Loucy (cell line): Measurements from ENCODE around the gene CCL21.
A peak's percentile ranks its signal among the peaks of the same experiment; 100 is the strongest.

Experiments used
- H2AFZ ChIP-seq: fragments of 200-600 bp; sonication (generic); 2 replicates; pipeline ENCODE4 v1.6.0; 2016; ENCODE audit warnings: antibody characterized with exemption, mild to moderate bottlenecking, low read length, moderate library complexity
- H3F3A ChIP-seq: fragments of 200-600 bp; 2 replicates; pipeline ENCODE4 v1.6.0; 2016; ENCODE audit warnings: antibody characterized with exemption, low read depth, mild to moderate bottlenecking
- H3K27me3 ChIP-seq: fragments of 200-600 bp; sonication (generic); 2 replicates; pipeline ENCODE4 v1.6.1; 2014; ENCODE audit warnings: low read length, mild to moderate bottlenecking; ENCODE audit not compliant: insufficient read depth, poor library complexity, severe bottlenecking
- H3K36me3 ChIP-seq: fragments of 200-600 bp; sonication (generic); 2 replicates; pipeline ENCODE4 v1.6.1; 2016; ENCODE audit warnings: low read length; ENCODE audit not compliant: insufficient read depth
- H3K4me1 ChIP-seq: fragments of 200-600 bp; sonication (generic); 2 replicates; pipeline ENCODE4 v1.5.1; 2014; ENCODE audit warnings: low read length, mild to moderate bottlenecking; ENCODE audit not compliant: insufficient read depth, poor library complexity, severe bottlenecking
- H3K4me2 ChIP-seq: fragments of 200-600 bp; sonication (generic); 2 replicates; pipeline ENCODE4 v1.6.0; 2014; ENCODE audit warnings: antibody characterized with exemption, low read length, low read depth, mild to moderate bottlenecking; ENCODE audit not compliant: poor library complexity, severe bottlenecking
- H3K4me3 ChIP-seq: fragments of 200-600 bp; sonication (generic); 2 replicates; pipeline ENCODE4 v1.5.1; 2014; ENCODE audit warnings: low read length, mild to moderate bottlenecking, mixed read lengths; ENCODE audit not compliant: poor library complexity, severe bottlenecking
- H3K79me2 ChIP-seq: fragments of 200-600 bp; sonication (generic); 2 replicates; pipeline ENCODE4 v1.6.1; 2014; ENCODE audit warnings: low read length; ENCODE audit not compliant: insufficient read depth
- H3K9ac ChIP-seq: fragments of 200-600 bp; sonication (generic); 2 replicates; pipeline ENCODE4 v1.6.0; 2014; ENCODE audit warnings: mild to moderate bottlenecking, low read depth, low read length, moderate library complexity; ENCODE audit not compliant: poor library complexity, severe bottlenecking
- H3K9me2 ChIP-seq: fragments of 200-600 bp; sonication (generic); replicated peaks from 2 replicates; pipeline ENCODE4 v1.6.1; 2016; ENCODE audit warnings: low read depth, low read length, mixed read lengths
- H3K9me3 ChIP-seq: fragments of 200-600 bp; sonication (generic); 2 replicates; pipeline ENCODE4 v1.6.1; 2014; ENCODE audit warnings: mild to moderate bottlenecking, antibody characterized with exemption, low read length, low read depth; ENCODE audit not compliant: insufficient read depth
- H4K20me1 ChIP-seq: fragments of 200-600 bp; sonication (generic); 2 replicates; pipeline ENCODE4 v1.6.0; 2014; ENCODE audit warnings: antibody characterized with exemption, low read length, mild to moderate bottlenecking; ENCODE audit not compliant: insufficient read depth, poor library complexity, severe bottlenecking
- EZH2phosphoT487 ChIP-seq: fragments of 200-600 bp; IDR thresholded peaks from 2 replicates; pipeline ENCODE4 v1.6.1; 2018; ENCODE audit warnings: antibody characterized with exemption, mild to moderate bottlenecking, moderate library complexity, borderline replicate concordance
- TF ChIP-seq, protein P1 (sequence below): fragments of 200-600 bp; sonication (generic); conservative IDR thresholded peaks from 2 replicates; pipeline ENCODE4 v1.5.1; 2014; ENCODE audit warnings: mild to moderate bottlenecking, antibody characterized with exemption, low read length

The CCL21 gene

DNA sequence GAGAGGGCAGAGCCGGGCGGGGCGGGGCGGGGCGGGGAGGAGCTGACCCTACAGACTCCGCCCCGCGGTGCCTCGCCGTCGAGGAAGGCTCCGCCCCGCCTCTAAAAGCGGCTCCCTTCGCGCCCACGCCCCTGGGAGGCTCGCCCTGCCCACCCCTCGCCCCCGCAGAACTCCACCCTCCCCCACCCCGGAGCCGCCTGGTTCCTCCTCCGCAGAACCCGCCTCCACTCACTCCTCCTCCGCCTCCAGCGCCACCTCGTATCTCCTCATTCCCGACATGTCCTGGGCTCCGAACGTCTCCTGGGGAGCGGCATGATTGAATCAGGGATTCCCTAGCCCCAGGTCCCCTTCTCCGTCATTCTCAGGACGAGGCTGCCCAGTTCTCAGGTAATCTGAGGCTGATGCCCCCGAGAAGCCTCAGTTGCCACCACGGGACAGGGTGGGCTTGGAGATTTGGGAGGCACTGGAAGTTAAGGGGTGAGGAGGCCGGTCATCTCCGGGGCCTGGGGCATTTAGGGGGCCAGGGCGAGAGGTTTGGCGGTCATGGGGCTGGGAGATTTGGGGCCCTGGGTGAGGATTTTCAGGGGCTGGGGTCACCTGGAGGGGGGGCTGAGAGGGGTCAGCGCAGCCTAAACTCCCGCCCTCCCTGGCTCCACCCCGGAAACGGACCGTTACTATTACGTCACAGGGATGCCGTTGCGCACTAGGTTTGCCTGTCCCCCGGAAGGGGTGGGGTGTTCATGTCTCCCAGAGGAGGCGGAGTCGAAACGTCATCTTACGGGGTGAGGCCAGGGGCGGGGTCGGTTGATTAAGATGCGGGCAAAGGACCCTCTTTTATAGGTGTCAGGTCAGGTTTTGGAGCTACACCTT lies 44.3 kb downstream of the CCL21 start:
- H3K36me3 ChIP-seq = no peaks in the 10 kb centered on the region
- H3K79me2 ChIP-seq = no peaks in the 10 kb centered on the region
- TF ChIP-seq, protein P1, sequence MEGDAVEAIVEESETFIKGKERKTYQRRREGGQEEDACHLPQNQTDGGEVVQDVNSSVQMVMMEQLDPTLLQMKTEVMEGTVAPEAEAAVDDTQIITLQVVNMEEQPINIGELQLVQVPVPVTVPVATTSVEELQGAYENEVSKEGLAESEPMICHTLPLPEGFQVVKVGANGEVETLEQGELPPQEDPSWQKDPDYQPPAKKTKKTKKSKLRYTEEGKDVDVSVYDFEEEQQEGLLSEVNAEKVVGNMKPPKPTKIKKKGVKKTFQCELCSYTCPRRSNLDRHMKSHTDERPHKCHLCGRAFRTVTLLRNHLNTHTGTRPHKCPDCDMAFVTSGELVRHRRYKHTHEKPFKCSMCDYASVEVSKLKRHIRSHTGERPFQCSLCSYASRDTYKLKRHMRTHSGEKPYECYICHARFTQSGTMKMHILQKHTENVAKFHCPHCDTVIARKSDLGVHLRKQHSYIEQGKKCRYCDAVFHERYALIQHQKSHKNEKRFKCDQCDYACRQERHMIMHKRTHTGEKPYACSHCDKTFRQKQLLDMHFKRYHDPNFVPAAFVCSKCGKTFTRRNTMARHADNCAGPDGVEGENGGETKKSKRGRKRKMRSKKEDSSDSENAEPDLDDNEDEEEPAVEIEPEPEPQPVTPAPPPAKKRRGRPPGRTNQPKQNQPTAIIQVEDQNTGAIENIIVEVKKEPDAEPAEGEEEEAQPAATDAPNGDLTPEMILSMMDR = no peak
- TF ChIP-seq EZH2phosphoT487 = no peak
- no peaks in the 10 kb centered on the region for H4K20me1 ChIP-seq
- H3K27me3 ChIP-seq = no peaks in the 10 kb centered on the region
- peak overlapping the region; percentile 62 for H3K4me2 ChIP-seq
- no peaks in the 10 kb centered on the region for H3K9me2 ChIP-seq
- no peaks in the 10 kb centered on the region for H3K9me3 ChIP-seq
- peaks cover 7% of the 10 kb centered on the region for H3K4me1 ChIP-seq
- H3K9ac ChIP-seq = peak overlapping the region; percentile 43
- H3F3A ChIP-seq = no peaks in the 10 kb centered on the region
- peak overlapping the region; percentile 76 for H2AFZ ChIP-seq
- H3K4me3 ChIP-seq = peak overlapping the region; percentile 66

DNA sequence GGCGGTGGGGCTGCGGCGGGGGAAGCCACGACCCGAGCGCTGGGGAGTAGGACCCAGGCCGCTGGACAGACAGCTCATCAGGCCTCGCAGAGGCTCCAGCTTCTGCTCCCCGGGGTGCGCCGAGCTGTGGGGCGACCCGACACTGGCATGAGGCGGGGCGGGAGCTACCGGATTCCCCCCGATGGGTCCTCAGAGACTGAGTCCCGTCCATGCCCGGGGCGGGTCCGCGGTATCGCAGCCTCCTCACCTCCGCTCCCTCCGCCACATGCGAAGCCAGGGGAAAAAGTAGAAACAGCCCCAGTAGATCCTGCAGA lies 44.9 kb downstream of the CCL21 start:
- TF ChIP-seq, protein P1 = no peak
- TF ChIP-seq EZH2phosphoT487 = no peak
- H3K79me2 ChIP-seq = no peaks in the 10 kb centered on the region
- H3K9ac ChIP-seq = peak overlapping the region; percentile 43

DNA sequence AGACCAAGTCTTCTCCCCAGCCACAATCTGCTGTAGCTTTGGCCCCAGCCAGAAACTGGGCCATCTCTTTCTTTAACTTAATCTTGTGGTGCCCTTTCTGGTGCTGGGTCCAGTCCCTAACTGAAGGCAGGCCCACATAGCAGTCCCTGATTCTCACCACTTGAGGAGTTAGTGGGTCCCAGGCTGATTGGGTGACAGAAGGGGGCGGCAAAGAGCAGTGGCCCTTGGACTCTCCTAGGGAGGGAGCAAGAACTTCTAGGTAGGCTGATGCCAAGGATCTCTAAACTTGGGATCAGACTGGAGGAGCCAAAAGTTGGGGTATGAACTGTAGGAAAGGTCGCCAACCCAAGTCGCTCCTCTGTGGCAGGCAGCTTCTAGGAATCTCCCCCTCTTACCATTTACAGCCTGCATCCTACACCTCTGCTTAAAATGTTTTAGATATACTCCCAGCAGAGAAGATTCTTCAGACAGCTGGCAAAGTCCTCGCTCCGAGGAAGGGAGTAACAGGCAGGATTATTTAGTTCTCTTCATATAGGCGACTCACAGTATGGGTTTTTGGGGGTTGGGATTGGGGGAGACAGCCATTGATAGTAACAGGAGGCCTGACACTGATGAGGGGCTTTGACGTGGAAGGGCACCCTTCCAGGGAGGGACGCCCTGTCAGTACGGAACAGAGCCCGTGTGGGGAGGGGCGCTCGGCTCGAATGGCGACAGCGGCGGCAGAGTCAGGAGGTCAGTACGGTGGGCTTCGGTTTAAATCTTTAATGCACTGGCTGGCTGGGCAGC lies 45.5 kb downstream of the CCL21 start:
- Histone ChIP-seq H2AFZ (peak overlapping the region; percentile 76), H3K9me3 (no peaks in the 10 kb centered on the region), H3K4me2 (peak overlapping the region; percentile 62), H3K4me3 (peak overlapping the region; percentile 66), H3K27me3 (no peaks in the 10 kb centered on the region), H3K79me2 (no peaks in the 10 kb centered on the region), H4K20me1 (no peaks in the 10 kb centered on the region), H3F3A (no peaks in the 10 kb centered on the region), H3K9me2 (no peaks in the 10 kb centered on the region), H3K9ac (peak overlapping the region; percentile 43), H3K36me3 (no peaks in the 10 kb centered on the region), H3K4me1 (peaks cover 7% of the 10 kb centered on the region)
- TF ChIP-seq, protein P1 = peak; percentile 98
- TF ChIP-seq EZH2phosphoT487 = no peak

More for the DNA sequence above, 44.9 kb downstream of the CCL21 start:
- Histone ChIP-seq H3K27me3 (no peaks in the 10 kb centered on the region), H3K9me3 (no peaks in the 10 kb centered on the region), H3F3A (no peaks in the 10 kb centered on the region), H3K36me3 (no peaks in the 10 kb centered on the region), H3K4me2 (peak overlapping the region; percentile 62), H4K20me1 (no peaks in the 10 kb centered on the region), H2AFZ (peak overlapping the region; percentile 76), H3K9me2 (no peaks in the 10 kb centered on the region), H3K4me3 (peak overlapping the region; percentile 66), H3K4me1 (peaks cover 7% of the 10 kb centered on the region)
